ENCODE measurements around the gene TMED5. TPM values are rescaled to one million over a fixed set of nuclear protein-coding genes. Genes with fewer than 3 reads are reported as not detected.
"Not testable (repeated sequence)": the region's sequence is repeated elsewhere in the genome, so short reads cannot be mapped to it uniquely, and the experiment has no call there.

The TMED5 gene
- total and polyA plus RNA-seq, 2 experiments from 2014 or later: 25.0 to 45.2 TPM

GRCh38 chr1:93174638-93175037 lies 5.6 kb downstream of the TMED5 start:
- not testable (repeated sequence) for H3K4me3 Mint-ChIP-seq; H3K9me3 Mint-ChIP-seq; H3K27me3 ChIP-seq (ENCODE audit: insufficient read depth); H3K9me2 ChIP-seq (ENCODE audit: insufficient read depth); H2AFZ ChIP-seq; ATAC-seq; H3K27ac Mint-ChIP-seq; H3K27me3 Mint-ChIP-seq (ENCODE audit: insufficient read depth, low read depth, poor library complexity); H3K4me2 ChIP-seq; H3K4me3 ChIP-seq; H3K36me3 ChIP-seq (ENCODE audit: insufficient read depth); H3K27ac ChIP-seq (ENCODE audit: low read depth); DNase-seq (ENCODE audit: low spot score); H3F3A ChIP-seq (replicated peaks; ENCODE audit: low read depth)
- H3K4me1 ChIP-seq (ENCODE audit: insufficient read depth): peaks cover 13% of the 10 kb centered on the region; the same call in 1 of the 2 replicates
- H4K20me1 ChIP-seq (replicated peaks; ENCODE audit: insufficient read depth): peaks cover 12% of the 10 kb centered on the region; the same call in 1 of the 2 replicates
- peaks cover 89% of the 10 kb centered on the region for H3K79me2 ChIP-seq (replicated peaks; ENCODE audit: insufficient read depth)
- Mint-ChIP-seq H3K4me1 (peaks cover 13% of the 10 kb centered on the region), H3K36me3 (ENCODE audit: low read depth) (peaks cover 14% of the 10 kb centered on the region; the same call in 2 of the 3 replicates)

GRCh38 chr1:93172778-93173177 lies 7.4 kb downstream of the TMED5 start:
- peaks cover 4% of the 10 kb centered on the region; the same call in 1 of the 2 replicates for H3K4me1 ChIP-seq (ENCODE audit: insufficient read depth)
- Mint-ChIP-seq H3K36me3 (ENCODE audit: low read depth) (peaks cover 18% of the 10 kb centered on the region; the same call in 2 of the 3 replicates), H3K4me1 (peaks cover 3% of the 10 kb centered on the region; the same call in 2 of the 3 replicates), H3K27ac (no peak overlapping the region), H3K27me3 (ENCODE audit: insufficient read depth, low read depth, poor library complexity) (no peaks in the 10 kb centered on the region), H3K4me3 (no peak overlapping the region), H3K9me3 (no peaks in the 10 kb centered on the region)
- no peak for DNase-seq (ENCODE audit: low spot score)
- H3K79me2 ChIP-seq (replicated peaks; ENCODE audit: insufficient read depth): peaks cover 90% of the 10 kb centered on the region
- H3K9me2 ChIP-seq (ENCODE audit: insufficient read depth): no peaks in the 10 kb centered on the region
- H3K4me2 ChIP-seq: no peak overlapping the region
- H3K27me3 ChIP-seq (ENCODE audit: insufficient read depth): no peaks in the 10 kb centered on the region
- H3K36me3 ChIP-seq (ENCODE audit: insufficient read depth): no peaks in the 10 kb centered on the region
- no peak overlapping the region for H3K4me3 ChIP-seq
- ATAC-seq: no peak
- no peak overlapping the region for H2AFZ ChIP-seq
- H4K20me1 ChIP-seq (replicated peaks; ENCODE audit: insufficient read depth): 0 out of 2 replicates have a peak, but pooled peaks cover 12% of the 10 kb centered on the region
- H3K27ac ChIP-seq (ENCODE audit: low read depth): no peak overlapping the region
- TF ChIP-seq NANOG (IDR thresholded peaks at IDR 0.05; ENCODE audit: borderline replicate concordance): no peak
- no peak for TF ChIP-seq ZNF114 (CRISPR knock-in tag; IDR thresholded peaks at IDR 0.05)
- TF ChIP-seq POLR2AphosphoS5 (IDR thresholded peaks at IDR 0.05; ENCODE audit: low read depth): no peak
- H3F3A ChIP-seq (replicated peaks; ENCODE audit: low read depth): no peaks in the 10 kb centered on the region

- Histone ChIP-seq H4K20me1 (replicated peaks; ENCODE audit: insufficient read depth) (0 out of 2 replicates have a peak, but pooled peaks cover 12% of the 10 kb centered on the region), H3F3A (replicated peaks; ENCODE audit: low read depth) (no peaks in the 10 kb centered on the region), H3K9me2 (ENCODE audit: insufficient read depth) (no peaks in the 10 kb centered on the region), H3K27me3 (ENCODE audit: insufficient read depth) (no peaks in the 10 kb centered on the region), H3K4me2 (no peak overlapping the region), H3K4me1 (ENCODE audit: insufficient read depth) (no peaks in the 10 kb centered on the region), H3K4me3 (no peak overlapping the region), H2AFZ (no peak overlapping the region), H3K36me3 (ENCODE audit: insufficient read depth) (no peaks in the 10 kb centered on the region), H3K79me2 (replicated peaks; ENCODE audit: insufficient read depth) (peaks cover 88% of the 10 kb centered on the region), H3K27ac (ENCODE audit: low read depth) (no peak overlapping the region)
- TF ChIP-seq ZNF114 (CRISPR knock-in tag; IDR thresholded peaks at IDR 0.05) (no peak), CREB1 (CRISPR knock-in tag; IDR thresholded peaks at IDR 0.05; ENCODE audit: low read depth) (no peak), EZH2phosphoT487 (IDR thresholded peaks at IDR 0.05; ENCODE audit: unreplicated experiment) (no peak), ZNF331 (CRISPR knock-in tag; IDR thresholded peaks at IDR 0.05; ENCODE audit: low read depth) (no peak), ZNF462 (CRISPR knock-in tag; IDR thresholded peaks at IDR 0.05) (no peak), EZH2 (IDR thresholded peaks at IDR 0.05; ENCODE audit: low read depth, unreplicated experiment) (no peak), POLR2AphosphoS5 (IDR thresholded peaks at IDR 0.05; ENCODE audit: low read depth) (no peak), JUNB (IDR thresholded peaks at IDR 0.05; ENCODE audit: unreplicated experiment) (no peak)
- ATAC-seq: no peak
- no peak overlapping the region for H3K4me3 Mint-ChIP-seq
- H3K27me3 Mint-ChIP-seq (ENCODE audit: insufficient read depth, low read depth, poor library complexity): no peaks in the 10 kb centered on the region
- no peak for DNase-seq (ENCODE audit: low spot score)
- no peaks in the 10 kb centered on the region for H3K9me3 Mint-ChIP-seq
- H3K36me3 Mint-ChIP-seq (ENCODE audit: low read depth): peaks cover 19% of the 10 kb centered on the region
- no peak overlapping the region for H3K27ac Mint-ChIP-seq
- H3K4me1 Mint-ChIP-seq: peaks cover 3% of the 10 kb centered on the region; the same call in 2 of the 3 replicates
Observed at GRCh38 chr1:93171549-93172034, 8.6 kb downstream of the TMED5 start.
